ENCODE results near the gene RTN4RL1.

The RTN4RL1 gene

DNA sequence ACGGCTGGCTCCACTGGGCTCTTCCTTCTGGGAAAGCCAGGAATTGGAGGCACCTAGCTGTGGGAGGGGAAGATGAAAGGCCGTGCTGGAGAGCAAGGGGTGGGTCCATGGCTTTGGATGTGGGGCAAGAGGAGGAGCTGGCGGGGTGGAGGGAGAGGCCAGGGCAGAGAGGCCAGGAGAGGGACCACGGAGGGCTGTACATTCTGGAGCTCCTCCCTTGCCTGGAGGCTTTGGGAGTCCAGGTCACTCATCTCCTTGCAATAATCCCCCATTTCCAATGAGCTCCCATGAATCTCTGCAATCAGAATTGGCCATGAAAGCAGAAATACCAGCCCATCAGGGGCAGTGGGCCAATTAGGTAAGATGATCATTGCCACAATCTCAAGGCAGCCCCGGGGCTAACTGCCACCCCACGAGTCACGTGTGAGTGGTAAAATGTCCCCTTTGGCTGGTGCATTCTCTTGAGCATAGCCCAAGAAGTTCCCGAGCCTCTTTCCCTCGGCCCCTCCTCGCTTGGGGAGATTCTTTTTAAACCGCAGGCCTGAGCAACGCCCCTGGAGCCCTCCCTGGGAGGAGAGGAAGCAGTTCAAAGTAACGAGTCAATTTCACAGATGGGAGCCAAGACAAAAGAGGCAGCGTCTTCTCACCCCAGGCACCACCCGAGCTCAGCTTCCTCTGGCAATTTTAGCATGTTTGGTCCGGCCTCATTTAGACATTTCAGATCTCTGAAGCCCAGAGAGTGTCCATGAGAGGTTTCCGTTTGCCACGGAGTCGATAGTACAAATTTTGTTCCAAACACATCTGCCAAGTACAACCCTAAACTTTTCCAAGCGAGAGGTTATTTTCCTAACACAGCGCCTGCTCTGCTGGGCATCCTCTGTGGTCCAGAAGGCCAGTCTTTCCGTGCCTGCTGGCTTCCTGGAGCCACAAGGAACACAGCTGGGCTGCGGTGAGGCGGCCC is 13.4 kb downstream of the RTN4RL1 start:
- no peaks in the 10 kb centered on the region for H3K9me2 ChIP-seq (replicated peaks; ENCODE audit: control insufficient read depth, low read length)
- H3K27me3 ChIP-seq (ENCODE audit: control insufficient read depth, low read length): 0 out of 2 replicates have a peak, but pooled peaks cover 8% of the 10 kb centered on the region
- no peak overlapping the region for H3K4me2 ChIP-seq (ENCODE audit: low read length)
- no peaks in the 10 kb centered on the region for H4K20me1 ChIP-seq (ENCODE audit: control insufficient read depth, insufficient read depth, low read depth, low read length)
- H3K9me3 ChIP-seq (ENCODE audit: control insufficient read depth, insufficient read depth, low read length): no peaks in the 10 kb centered on the region
- H3F3A ChIP-seq (ENCODE audit: control insufficient read depth, insufficient read depth): no peaks in the 10 kb centered on the region
- H3K4me3 ChIP-seq (ENCODE audit: low read length): no peak overlapping the region
- no peak for TF ChIP-seq EZH2phosphoT487 (IDR thresholded peaks at IDR 0.05; ENCODE audit: borderline replicate concordance, low read length)
- TF ChIP-seq, protein P1, sequence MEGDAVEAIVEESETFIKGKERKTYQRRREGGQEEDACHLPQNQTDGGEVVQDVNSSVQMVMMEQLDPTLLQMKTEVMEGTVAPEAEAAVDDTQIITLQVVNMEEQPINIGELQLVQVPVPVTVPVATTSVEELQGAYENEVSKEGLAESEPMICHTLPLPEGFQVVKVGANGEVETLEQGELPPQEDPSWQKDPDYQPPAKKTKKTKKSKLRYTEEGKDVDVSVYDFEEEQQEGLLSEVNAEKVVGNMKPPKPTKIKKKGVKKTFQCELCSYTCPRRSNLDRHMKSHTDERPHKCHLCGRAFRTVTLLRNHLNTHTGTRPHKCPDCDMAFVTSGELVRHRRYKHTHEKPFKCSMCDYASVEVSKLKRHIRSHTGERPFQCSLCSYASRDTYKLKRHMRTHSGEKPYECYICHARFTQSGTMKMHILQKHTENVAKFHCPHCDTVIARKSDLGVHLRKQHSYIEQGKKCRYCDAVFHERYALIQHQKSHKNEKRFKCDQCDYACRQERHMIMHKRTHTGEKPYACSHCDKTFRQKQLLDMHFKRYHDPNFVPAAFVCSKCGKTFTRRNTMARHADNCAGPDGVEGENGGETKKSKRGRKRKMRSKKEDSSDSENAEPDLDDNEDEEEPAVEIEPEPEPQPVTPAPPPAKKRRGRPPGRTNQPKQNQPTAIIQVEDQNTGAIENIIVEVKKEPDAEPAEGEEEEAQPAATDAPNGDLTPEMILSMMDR (IDR thresholded peaks at IDR 0.05; ENCODE audit: low read depth, low read length, poor library complexity, severe bottlenecking): no peak
- H3K4me1 ChIP-seq (ENCODE audit: control insufficient read depth, low read length): no peaks in the 10 kb centered on the region
- H3K27ac ChIP-seq (ENCODE audit: low read depth, low read length): no peak overlapping the region
- no peaks in the 10 kb centered on the region for H3K36me3 ChIP-seq (ENCODE audit: control insufficient read depth, low read length)
- H3K79me2 ChIP-seq (ENCODE audit: control insufficient read depth, low read length): no peaks in the 10 kb centered on the region

- H3K4me1 ChIP-seq (ENCODE audit: control insufficient read depth, low read length): no peaks in the 10 kb centered on the region
- H3K4me2 ChIP-seq (ENCODE audit: low read length): no peak overlapping the region
- H3K9me3 ChIP-seq (ENCODE audit: control insufficient read depth, insufficient read depth, low read length): no peaks in the 10 kb centered on the region
- H4K20me1 ChIP-seq (ENCODE audit: control insufficient read depth, insufficient read depth, low read depth, low read length): no peaks in the 10 kb centered on the region
- no peaks in the 10 kb centered on the region for H3F3A ChIP-seq (ENCODE audit: control insufficient read depth, insufficient read depth)
- H3K36me3 ChIP-seq (ENCODE audit: control insufficient read depth, low read length): no peaks in the 10 kb centered on the region
- H3K79me2 ChIP-seq (ENCODE audit: control insufficient read depth, low read length): no peaks in the 10 kb centered on the region
- H3K27ac ChIP-seq (ENCODE audit: low read depth, low read length): no peak overlapping the region
- no peaks in the 10 kb centered on the region for H3K9me2 ChIP-seq (replicated peaks; ENCODE audit: control insufficient read depth, low read length)
- TF ChIP-seq, protein P1 (IDR thresholded peaks at IDR 0.05; ENCODE audit: low read depth, low read length, poor library complexity, severe bottlenecking): no peak
- TF ChIP-seq EZH2phosphoT487 (IDR thresholded peaks at IDR 0.05; ENCODE audit: borderline replicate concordance, low read length): no peak
- H3K27me3 ChIP-seq (ENCODE audit: control insufficient read depth, low read length): 0 out of 2 replicates have a peak, but pooled peaks cover 5% of the 10 kb centered on the region
- no peak overlapping the region for H3K4me3 ChIP-seq (ENCODE audit: low read length)
Measured at GRCh38 chr17:2009737-2010136, 15.4 kb downstream of the RTN4RL1 start.

GRCh38 chr17:2008332-2009126 is 16.6 kb downstream of the RTN4RL1 start:
- Histone ChIP-seq H3K27me3 (ENCODE audit: control insufficient read depth, low read length) (0 out of 2 replicates have a peak, but pooled peaks cover 5% of the 10 kb centered on the region), H3K4me3 (ENCODE audit: low read length) (no peak overlapping the region)

More at GRCh38 chr17:2008332-2009126, 16.6 kb downstream of the RTN4RL1 start:
- H3K9me2 ChIP-seq (replicated peaks; ENCODE audit: control insufficient read depth, low read length): no peaks in the 10 kb centered on the region
- TF ChIP-seq, protein P1 (IDR thresholded peaks at IDR 0.05; ENCODE audit: low read depth, low read length, poor library complexity, severe bottlenecking): no peak
- no peak for TF ChIP-seq EZH2phosphoT487 (IDR thresholded peaks at IDR 0.05; ENCODE audit: borderline replicate concordance, low read length)
- no peaks in the 10 kb centered on the region for H3K79me2 ChIP-seq (ENCODE audit: control insufficient read depth, low read length)
- no peaks in the 10 kb centered on the region for H3K9me3 ChIP-seq (ENCODE audit: control insufficient read depth, insufficient read depth, low read length)
- no peak overlapping the region for H3K4me2 ChIP-seq (ENCODE audit: low read length)
- no peaks in the 10 kb centered on the region for H3F3A ChIP-seq (ENCODE audit: control insufficient read depth, insufficient read depth)
- H3K36me3 ChIP-seq (ENCODE audit: control insufficient read depth, low read length): no peaks in the 10 kb centered on the region
- no peaks in the 10 kb centered on the region for H3K4me1 ChIP-seq (ENCODE audit: control insufficient read depth, low read length)
- no peak overlapping the region for H3K27ac ChIP-seq (ENCODE audit: low read depth, low read length)
- H4K20me1 ChIP-seq (ENCODE audit: control insufficient read depth, insufficient read depth, low read depth, low read length): no peaks in the 10 kb centered on the region
